Right lobe of liver (tissue), 4 donors: ENCODE results near the gene HSP90AB1.

ENCODE experiments used
- POLR2A ChIP-seq: fragments of 450-650 bp; IDR thresholded peaks from one replicate; pipeline ENCODE4 v1.6.1; 2017; ENCODE audit warnings: antibody characterized with exemption, mild to moderate bottlenecking
- TF ChIP-seq, protein P1 (sequence below), 4 donors: fragments of 200-600 bp in 3 of 4; fragments of 450-650 bp in 1 of 4; IDR thresholded peaks; one replicate each; pipeline versions ENCODE4 v1.5.1 to v1.8.0; 2016 to 2022; ENCODE audit warnings: antibody characterized with exemption in 4 of 4, mild to moderate bottlenecking in 2 of 4
- donor health status: DM: no; HTN: no; CAD: no.
- donor health status: DM: no; HTN: no; CAD: no.
- donor health status: DM: no; HTN: yes; CAD: no.

DNA sequence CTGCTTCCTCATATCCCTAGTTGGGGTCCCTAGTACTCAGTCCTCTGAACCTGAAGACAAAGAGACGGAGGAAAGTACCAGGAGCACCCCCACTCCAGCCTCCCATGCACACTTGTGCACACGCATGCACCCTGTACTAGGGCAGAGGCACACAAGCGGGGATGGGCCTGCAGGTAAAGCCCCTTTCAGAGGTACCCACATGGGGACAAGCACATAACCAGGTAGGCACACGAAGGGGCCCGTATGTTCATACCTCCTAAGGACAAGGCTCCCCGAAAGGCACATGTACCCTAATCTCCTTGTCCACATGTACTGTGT, 24.5 kb downstream of the HSP90AB1 start:
- TF ChIP-seq, protein P1, sequence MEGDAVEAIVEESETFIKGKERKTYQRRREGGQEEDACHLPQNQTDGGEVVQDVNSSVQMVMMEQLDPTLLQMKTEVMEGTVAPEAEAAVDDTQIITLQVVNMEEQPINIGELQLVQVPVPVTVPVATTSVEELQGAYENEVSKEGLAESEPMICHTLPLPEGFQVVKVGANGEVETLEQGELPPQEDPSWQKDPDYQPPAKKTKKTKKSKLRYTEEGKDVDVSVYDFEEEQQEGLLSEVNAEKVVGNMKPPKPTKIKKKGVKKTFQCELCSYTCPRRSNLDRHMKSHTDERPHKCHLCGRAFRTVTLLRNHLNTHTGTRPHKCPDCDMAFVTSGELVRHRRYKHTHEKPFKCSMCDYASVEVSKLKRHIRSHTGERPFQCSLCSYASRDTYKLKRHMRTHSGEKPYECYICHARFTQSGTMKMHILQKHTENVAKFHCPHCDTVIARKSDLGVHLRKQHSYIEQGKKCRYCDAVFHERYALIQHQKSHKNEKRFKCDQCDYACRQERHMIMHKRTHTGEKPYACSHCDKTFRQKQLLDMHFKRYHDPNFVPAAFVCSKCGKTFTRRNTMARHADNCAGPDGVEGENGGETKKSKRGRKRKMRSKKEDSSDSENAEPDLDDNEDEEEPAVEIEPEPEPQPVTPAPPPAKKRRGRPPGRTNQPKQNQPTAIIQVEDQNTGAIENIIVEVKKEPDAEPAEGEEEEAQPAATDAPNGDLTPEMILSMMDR (IDR thresholded peaks at IDR 0.05), result no peak
- TF ChIP-seq POLR2A, result no peak
